Endodermal cell (in vitro differentiated cells): Measurements from ENCODE around the gene CABP1. TPM values are rescaled to one million over a fixed set of nuclear protein-coding genes. Genes with fewer than 3 reads are reported as not detected.
A peak's percentile ranks its signal among the peaks of the same experiment; 100 is the strongest.
"Not testable (repeated sequence)": the region's sequence is repeated elsewhere in the genome, so short reads cannot be mapped to it uniquely, and the experiment has no call there.

Experiments used
- DNase-seq: peaks from one replicate; pipeline ENCODE4 v3.0.0-alpha.2; 2017
- H3K27ac ChIP-seq: 2 replicates; pipeline ENCODE4 v1.5.1; 2013; ENCODE audit warnings: mild to moderate bottlenecking, low read depth, low read length, moderate library complexity
- H3K27me3 ChIP-seq: 2 replicates; pipeline ENCODE4 v1.6.1; 2013; ENCODE audit warnings: mild to moderate bottlenecking, low read length, moderate library complexity; ENCODE audit not compliant: insufficient read depth, control insufficient read depth, poor library complexity, severe bottlenecking
- H3K36me3 ChIP-seq: 2 replicates; pipeline ENCODE4 v1.7.0; 2013; ENCODE audit warnings: mild to moderate bottlenecking, low read length, moderate library complexity; ENCODE audit not compliant: control insufficient read depth, insufficient read depth
- H3K4me1 ChIP-seq: one replicate; pipeline ENCODE4 v1.7.0; 2013; ENCODE audit warnings: low read length; ENCODE audit not compliant: control insufficient read depth, insufficient read depth
- H3K4me3 ChIP-seq: 2 replicates; pipeline ENCODE4 v1.5.1; 2013; ENCODE audit warnings: mild to moderate bottlenecking, low read length, moderate library complexity
- H3K9ac ChIP-seq: 2 replicates; pipeline ENCODE4 v1.6.1; 2013; ENCODE audit warnings: mild to moderate bottlenecking, low read length, moderate library complexity; ENCODE audit not compliant: poor library complexity, severe bottlenecking; ENCODE audit errors: extremely low read depth
- H3K9me3 ChIP-seq: 2 replicates; pipeline ENCODE4 v1.6.1; 2013; ENCODE audit warnings: mild to moderate bottlenecking, low read length, moderate library complexity; ENCODE audit not compliant: control insufficient read depth
- H3K27ac Mint-ChIP-seq: 2 replicates; pipeline ENCODE4 v1.8.0; 2020; ENCODE audit warnings: mixed read lengths
- H3K27me3 Mint-ChIP-seq: 2 replicates; pipeline ENCODE4 v1.8.0; 2021; ENCODE audit warnings: mild to moderate bottlenecking, mixed read lengths; ENCODE audit not compliant: insufficient read depth
- H3K36me3 Mint-ChIP-seq: 2 replicates; pipeline ENCODE4 v1.8.0; 2020; ENCODE audit warnings: low read depth, mixed read lengths
- H3K4me1 Mint-ChIP-seq: 2 replicates; pipeline ENCODE4 v1.8.0; 2020; ENCODE audit warnings: mixed read lengths
- H3K4me3 Mint-ChIP-seq: 2 replicates; pipeline ENCODE4 v1.8.0; 2020; ENCODE audit warnings: mild to moderate bottlenecking, moderate library complexity, mixed read lengths
- H3K9me3 Mint-ChIP-seq: 2 replicates; pipeline ENCODE4 v1.8.0; 2020; ENCODE audit warnings: mild to moderate bottlenecking, mixed read lengths
- CTCF ChIP-seq: fragments of 200-600 bp; sonication (generic); conservative IDR thresholded peaks from 2 replicates; pipeline ENCODE4 v1.5.0; 2021; ENCODE audit warnings: antibody characterized with exemption, mild to moderate bottlenecking
- WGBS, 2 experiments: methylation state at CpG; one replicate each; pipeline versions ENCODE4 v1.1.5 to v1.1.7; 2013; ENCODE audit warnings: missing lambda C conversion rate in 2 of 2, mixed read lengths in 1 of 2; ENCODE audit not compliant: insufficient coverage in 1 of 2, insufficient read length in 1 of 2; 5-methylcytosine and 5-hydroxymethylcytosine counted together
- total RNA-seq, 2 donors: library from RNA; stranded (reverse); fragmentation: NEBNext Ultra II Directional in 1 of 2; extraction: Animal tissue kit (Norgen Biotek cat#: 25700) in 1 of 2; gene quantifications; 2 replicates in 1 of 2; 3 replicates in 1 of 2; pipeline ENCODE4 v1.2.1, GENCODE V29; 2021

Gene CABP1
- total RNA-seq, 2 donors from 2014 or later: 0.29 to 0.86 TPM

GRCh38 chr12:120598674-120599463 is 41.6 kb upstream of the CABP1 start:
- no peak overlapping the region for H3K4me3 ChIP-seq
- DNase-seq: peak; percentile 76
- H3K9ac ChIP-seq: no peak overlapping the region
- H3K4me1 ChIP-seq: no peaks in the 10 kb centered on the region
- no peaks in the 10 kb centered on the region for H3K36me3 ChIP-seq
- no peaks in the 10 kb centered on the region for H3K9me3 Mint-ChIP-seq
- peaks cover 18% of the 10 kb centered on the region for H3K4me1 Mint-ChIP-seq
- 70% methylated on average over 7 to 13 of the region's 13 CpGs for WGBS, 2 experiments
- H3K4me3 Mint-ChIP-seq: no peak overlapping the region
- no peaks in the 10 kb centered on the region for H3K36me3 Mint-ChIP-seq
- no peaks in the 10 kb centered on the region for H3K9me3 ChIP-seq
- no peak overlapping the region for H3K27ac ChIP-seq
- TF ChIP-seq CTCF: no peak
- no peaks in the 10 kb centered on the region for H3K27me3 ChIP-seq
- H3K27me3 Mint-ChIP-seq: peaks cover 5% of the 10 kb centered on the region
- no peak overlapping the region for H3K27ac Mint-ChIP-seq

GRCh38 chr12:120599672-120600552 is 40.5 kb upstream of the CABP1 start:
- H3K27me3 Mint-ChIP-seq: peaks cover 5% of the 10 kb centered on the region
- H3K36me3 Mint-ChIP-seq: no peaks in the 10 kb centered on the region
- peaks cover 18% of the 10 kb centered on the region for H3K4me1 Mint-ChIP-seq
- 80% methylated on average over 16 to 23 of the region's 23 CpGs for WGBS, 2 experiments
- Histone ChIP-seq H3K4me3 (no peak overlapping the region), H3K4me1 (no peaks in the 10 kb centered on the region), H3K36me3 (no peaks in the 10 kb centered on the region), H3K27ac (no peak overlapping the region), H3K9ac (no peak overlapping the region), H3K9me3 (no peaks in the 10 kb centered on the region), H3K27me3 (no peaks in the 10 kb centered on the region)
- H3K9me3 Mint-ChIP-seq: no peaks in the 10 kb centered on the region
- peak; percentile 78 for DNase-seq
- H3K4me3 Mint-ChIP-seq: no peak overlapping the region
- H3K27ac Mint-ChIP-seq: no peak overlapping the region
- TF ChIP-seq CTCF: peak; percentile 50

- not testable (repeated sequence) for H3K4me3 ChIP-seq, H3K36me3 Mint-ChIP-seq, H3K36me3 ChIP-seq, DNase-seq, H3K27me3 ChIP-seq, H3K4me1 ChIP-seq, H3K9ac ChIP-seq, H3K27ac ChIP-seq, H3K9me3 ChIP-seq, H3K27ac Mint-ChIP-seq, H3K4me3 Mint-ChIP-seq, H3K9me3 Mint-ChIP-seq, H3K27me3 Mint-ChIP-seq
- 83 to 95% methylated on average over 3 to 5 of the region's 5 CpGs for WGBS, 2 experiments
- peaks cover 18% of the 10 kb centered on the region for H3K4me1 Mint-ChIP-seq
These were observed 38.0 kb upstream of the CABP1 start for GRCh38 chr12:120602416-120602815.
